Measurements from ENCODE around the gene ENPP1. TPM values are rescaled to one million over a fixed set of nuclear protein-coding genes. Genes with fewer than 3 reads are reported as not detected.

The ENPP1 gene
- polyA plus RNA-seq, 3 donors: not detected

- Histone ChIP-seq H3K79me2 (ENCODE audit: insufficient read depth, low read length) (no peaks in the 10 kb centered on the region), H4K20me1 (ENCODE audit: insufficient read depth, low read length) (no peaks in the 10 kb centered on the region)
- no CpG with 5 or more reads among the region's 3 CpGs for WGBS (ENCODE audit: insufficient coverage)
Observed at GRCh38 chr6:131822119-131822518, 14.3 kb downstream of the ENPP1 start.

GRCh38 chr6:131823276-131823902, 15.6 kb downstream of the ENPP1 start:
- Histone ChIP-seq H2AFZ (ENCODE audit: insufficient read depth, low read depth, low read length, poor library complexity, severe bottlenecking) (no peak overlapping the region), H3K4me1 (ENCODE audit: control insufficient read depth in 1 of 2, insufficient read depth in 2 of 2, low read length in 2 of 2) (no peaks in the 10 kb centered on the region), H3K9ac (ENCODE audit: insufficient read depth, low read length, poor library complexity, severe bottlenecking) (no peak overlapping the region), H3K79me2 (ENCODE audit: insufficient read depth, low read length) (no peaks in the 10 kb centered on the region), H3K27me3 (ENCODE audit: control insufficient read depth in 2 of 2, insufficient read depth in 2 of 2, low read length in 2 of 2) (no peaks in the 10 kb centered on the region), H3K4me3 (replicated peaks in 1 of 3; ENCODE audit: low read depth in 2 of 3, low read length in 3 of 3) (no peak overlapping the region), H3K36me3 (replicated peaks in 1 of 2; ENCODE audit: control insufficient read depth in 1 of 2, insufficient read depth in 2 of 2, low read length in 2 of 2) (no peaks in the 10 kb centered on the region), H4K20me1 (ENCODE audit: insufficient read depth, low read length) (no peaks in the 10 kb centered on the region), H3K27ac (ENCODE audit: low read depth in 1 of 2, low read length in 2 of 2) (no peak overlapping the region), H3K4me2 (replicated peaks; ENCODE audit: extremely low read depth, low read length, poor library complexity, severe bottlenecking) (no peak overlapping the region), H3K9me3 (replicated peaks in 1 of 2; ENCODE audit: control insufficient read depth in 1 of 2, insufficient read depth in 1 of 2, low read length in 2 of 2) (no peaks in the 10 kb centered on the region)
- H3K9me3 Mint-ChIP-seq: peaks cover 0 to 3% (median 0%) of the 10 kb centered on the region in 7 donors
- no peak overlapping the region for H3K27ac Mint-ChIP-seq
- DNase-seq: no peak
- WGBS (ENCODE audit: insufficient coverage): 83% methylated on average over 3 of the region's 3 CpGs
- H3K4me1 Mint-ChIP-seq: no peaks in the 10 kb centered on the region
- H3K36me3 Mint-ChIP-seq: no peaks in the 10 kb centered on the region
- no peak overlapping the region for H3K4me3 Mint-ChIP-seq
- TF ChIP-seq CTCF (IDR thresholded peaks at IDR 0.05): no peak
- H3K27me3 Mint-ChIP-seq (ENCODE audit: low read depth in 3 of 3): peaks cover 0 to 9% (median 2%) of the 10 kb centered on the region in 3 donors
- intact Hi-C loops (cut with micrococcal nuclease): no loop called here

More at GRCh38 chr6:131822119-131822518, 14.3 kb downstream of the ENPP1 start:
- no peak for DNase-seq
- Mint-ChIP-seq H3K27me3 (ENCODE audit: low read depth in 3 of 3) (peaks cover 0 to 9% (median 2%) of the 10 kb centered on the region in 3 donors), H3K4me3 (no peak overlapping the region), H3K9me3 (peaks cover 0 to 3% (median 0%) of the 10 kb centered on the region in 7 donors), H3K4me1 (no peaks in the 10 kb centered on the region), H3K36me3 (no peaks in the 10 kb centered on the region), H3K27ac (no peak overlapping the region)
- H3K9me3 ChIP-seq (replicated peaks in 1 of 2; ENCODE audit: control insufficient read depth in 1 of 2, insufficient read depth in 1 of 2, low read length in 2 of 2): no peaks in the 10 kb centered on the region
- no peaks in the 10 kb centered on the region for H3K36me3 ChIP-seq (replicated peaks in 1 of 2; ENCODE audit: control insufficient read depth in 1 of 2, insufficient read depth in 2 of 2, low read length in 2 of 2)
- no peak overlapping the region for H2AFZ ChIP-seq (ENCODE audit: insufficient read depth, low read depth, low read length, poor library complexity, severe bottlenecking)
- H3K4me3 ChIP-seq (replicated peaks in 1 of 3; ENCODE audit: low read depth in 2 of 3, low read length in 3 of 3): no peak overlapping the region
- no peak overlapping the region for H3K27ac ChIP-seq (ENCODE audit: low read depth in 1 of 2, low read length in 2 of 2)
- no peak overlapping the region for H3K9ac ChIP-seq (ENCODE audit: insufficient read depth, low read length, poor library complexity, severe bottlenecking)
- no peak overlapping the region for H3K4me2 ChIP-seq (replicated peaks; ENCODE audit: extremely low read depth, low read length, poor library complexity, severe bottlenecking)
- TF ChIP-seq CTCF (IDR thresholded peaks at IDR 0.05): no peak
- no peaks in the 10 kb centered on the region for H3K27me3 ChIP-seq (ENCODE audit: control insufficient read depth in 2 of 2, insufficient read depth in 2 of 2, low read length in 2 of 2)
- intact Hi-C loops (cut with micrococcal nuclease): no loop called here
- H3K4me1 ChIP-seq (ENCODE audit: control insufficient read depth in 1 of 2, insufficient read depth in 2 of 2, low read length in 2 of 2): no peaks in the 10 kb centered on the region
